Liver (tissue), 9 donors: ENCODE results near the gene HSPB9. TPM values are rescaled to one million over a fixed set of nuclear protein-coding genes. Genes with fewer than 3 reads are reported as not detected.

Source experiments
- DNase-seq: peaks from one replicate; pipeline ENCODE4 v3.0.0-alpha.2; 2017; ENCODE audit warnings: low spot score
- H3K27ac ChIP-seq, 2 donors: one replicate each; pipeline ENCODE4 v1.7.0; 2013; ENCODE audit warnings: inconsistent platforms in 2 of 2, low read length in 2 of 2, control low read depth in 1 of 2, low read depth in 1 of 2, mild to moderate bottlenecking in 1 of 2
- H3K27me3 ChIP-seq, 4 donors: one replicate each; pipeline versions ENCODE4 v1.6.1 to v1.7.0; 2013; ENCODE audit warnings: low read length in 3 of 4, inconsistent platforms in 1 of 4, mild to moderate bottlenecking in 1 of 4, moderate library complexity in 1 of 4; ENCODE audit not compliant: control insufficient read depth in 4 of 4, insufficient read depth in 4 of 4
- H3K36me3 ChIP-seq, 4 donors: one replicate each; pipeline versions ENCODE4 v1.6.1 to v1.7.0; 2013; ENCODE audit warnings: low read length in 3 of 4, mild to moderate bottlenecking in 3 of 4, low read depth in 1 of 4, moderate library complexity in 1 of 4; ENCODE audit not compliant: control insufficient read depth in 4 of 4, insufficient read depth in 3 of 4
- H3K4me1 ChIP-seq, 4 donors: one replicate each; pipeline versions ENCODE4 v1.6.1 to v1.7.0; 2013; ENCODE audit warnings: low read length in 3 of 4, mild to moderate bottlenecking in 3 of 4, moderate library complexity in 1 of 4; ENCODE audit not compliant: control insufficient read depth in 4 of 4, insufficient read depth in 4 of 4
- H3K4me3 ChIP-seq, 3 donors: one replicate each; pipeline versions ENCODE4 v1.6.1 to v1.7.0; 2013; ENCODE audit warnings: low read length in 3 of 3, control low read depth in 1 of 3, low read depth in 1 of 3, mild to moderate bottlenecking in 1 of 3
- H3K9ac ChIP-seq, 2 donors: one replicate each; pipeline ENCODE4 v1.7.0; 2013; ENCODE audit warnings: low read length in 2 of 2, mild to moderate bottlenecking in 2 of 2, moderate library complexity in 2 of 2, control low read depth in 1 of 2, low read depth in 1 of 2
- H3K9me3 ChIP-seq, 4 donors: one replicate each; pipeline versions ENCODE4 v1.6.1 to v1.7.0; 2013; ENCODE audit warnings: low read length in 3 of 4; ENCODE audit not compliant: control insufficient read depth in 4 of 4
- EGR1 ChIP-seq, 2 donors: IDR thresholded peaks; 2 replicates each; pipeline ENCODE4 v1.6.1; 2016 to 2018; ENCODE audit warnings: antibody characterized with exemption in 2 of 2, low read depth in 2 of 2
- FOXA1 ChIP-seq: IDR thresholded peaks from 2 replicates; pipeline ENCODE4 v1.6.1; 2016; ENCODE audit warnings: antibody characterized with exemption
- FOXA2 ChIP-seq: IDR thresholded peaks from 2 replicates; pipeline ENCODE4 v1.6.1; 2016; ENCODE audit warnings: antibody characterized with exemption
- GABPA ChIP-seq, 2 donors: IDR thresholded peaks in 1 of 2; conservative IDR thresholded peaks in 1 of 2; 2 replicates each; pipeline ENCODE4 v1.6.1; 2016; ENCODE audit warnings: antibody characterized with exemption in 2 of 2, mild to moderate bottlenecking in 1 of 2, moderate library complexity in 1 of 2
- HNF4A ChIP-seq, 2 donors: conservative IDR thresholded peaks; 2 replicates each; pipeline ENCODE4 v1.6.1; 2016; ENCODE audit warnings: antibody characterized with exemption in 2 of 2, mild to moderate bottlenecking in 2 of 2
- HNF4G ChIP-seq: IDR thresholded peaks from 2 replicates; pipeline ENCODE4 v1.6.1; 2016; ENCODE audit warnings: antibody characterized with exemption
- JUND ChIP-seq, 2 donors: IDR thresholded peaks; 2 replicates each; pipeline ENCODE4 v1.6.1; 2016; ENCODE audit warnings: antibody characterized with exemption in 2 of 2
- NR2F2 ChIP-seq: IDR thresholded peaks from 2 replicates; pipeline ENCODE4 v1.6.1; 2016; ENCODE audit warnings: antibody characterized with exemption
- RAD21 ChIP-seq, 2 donors: IDR thresholded peaks; 2 replicates each; pipeline ENCODE4 v1.6.1; 2016; ENCODE audit warnings: antibody characterized with exemption in 2 of 2, mild to moderate bottlenecking in 2 of 2
- RXRA ChIP-seq, 2 donors: IDR thresholded peaks; 2 replicates each; pipeline ENCODE4 v1.6.1; 2017 to 2018; ENCODE audit warnings: antibody characterized with exemption in 2 of 2, mild to moderate bottlenecking in 1 of 2
- SP1 ChIP-seq: IDR thresholded peaks from 2 replicates; pipeline ENCODE4 v1.6.1; 2018; ENCODE audit warnings: antibody characterized with exemption, mild to moderate bottlenecking
- TAF1 ChIP-seq: conservative IDR thresholded peaks from 2 replicates; pipeline ENCODE4 v1.6.1; 2016; ENCODE audit warnings: antibody characterized with exemption, mild to moderate bottlenecking
- YY1 ChIP-seq: IDR thresholded peaks from 2 replicates; pipeline ENCODE4 v1.6.1; 2016; ENCODE audit warnings: antibody characterized with exemption, mild to moderate bottlenecking
- WGBS: extraction: QIAGEN DNeasy Blood & Tissue Kit; methylation state at CpG from one replicate; pipeline ENCODE4 v1.1.7; 2013; 5-methylcytosine and 5-hydroxymethylcytosine counted together
- polyA plus RNA-seq, 2 donors: library from polyadenylated mRNA; stranded (reverse) in 1 of 2; unstranded in 1 of 2; fragments of 200-250 nt in 1 of 2; fragments of >200 nt in 1 of 2; fragmentation: Nextera tagmentation in 1 of 2; extraction: Ambion mirVana in 1 of 2; gene quantifications; one replicate each; pipeline versions ENCODE4 v1.2.1 to v1.2.3, GENCODE V29; 2013 to 2015
- total RNA-seq, 2 donors: library from RNA; depleted of rRNA; stranded (reverse); fragments of >200 nt; gene quantifications; one replicate each; pipeline ENCODE4 v1.2.3, GENCODE V29; 2014
- TF ChIP-seq, protein P1 (sequence below): fragments of 150-350 bp; IDR thresholded peaks from 2 replicates; pipeline ENCODE4 v1.5.1; 2017; ENCODE audit warnings: improper control_type of control experiment, low read depth, low read length; ENCODE audit not compliant: missing input control
- TF ChIP-seq, protein P2 (sequence below): IDR thresholded peaks from 2 replicates; pipeline ENCODE4 v1.6.1; 2016; ENCODE audit warnings: antibody characterized with exemption
- TF ChIP-seq, protein P3 (sequence below): IDR thresholded peaks from 2 replicates; pipeline ENCODE4 v1.6.1; 2016; ENCODE audit warnings: antibody characterized with exemption
- TF ChIP-seq, protein P4 (sequence below): IDR thresholded peaks from 2 replicates; pipeline ENCODE4 v1.6.1; 2016; ENCODE audit warnings: antibody characterized with exemption, mild to moderate bottlenecking
- donor health status: healthy.
- donor health status: healthy.
- donor health status: healthy.
- donor health status: healthy.
- donor health status: healthy.

Gene HSPB9
- total and polyA plus RNA-seq, 4 donors, result 0.17 to 4.0 (median 0.56) TPM

DNA sequence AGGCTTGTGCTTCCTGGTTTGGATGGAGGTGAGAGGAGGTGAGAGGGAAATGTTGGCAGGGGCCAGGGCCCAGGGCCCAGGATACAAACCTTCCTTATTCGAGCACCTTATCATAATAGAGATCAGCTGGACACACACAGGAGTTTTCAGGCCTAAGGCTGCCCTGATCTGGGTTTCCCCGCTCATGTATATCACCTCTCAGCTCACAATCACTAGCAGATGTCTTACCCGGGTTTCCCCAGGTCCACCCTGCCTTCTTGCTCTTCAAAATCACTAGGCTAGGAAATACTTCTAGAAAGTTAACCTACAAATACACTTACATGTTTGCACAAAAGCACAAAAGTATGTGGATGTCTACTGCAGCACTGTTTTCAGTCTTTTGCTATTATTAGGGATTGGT is 4.2 kb downstream of the HSPB9 start:
- Histone ChIP-seq H3K9ac (no peak overlapping the region), H3K36me3 (peaks cover 14 to 46% (median 40%) of the 10 kb centered on the region in 4 donors), H3K4me3 (no peak overlapping the region), H3K9me3 (no peaks in the 10 kb centered on the region), H3K27ac (no peak overlapping the region), H3K27me3 (no peaks in the 10 kb centered on the region), H3K4me1 (peaks cover 2 to 19% (median 11%) of the 10 kb centered on the region in 4 donors)
- TF ChIP-seq, protein P1, sequence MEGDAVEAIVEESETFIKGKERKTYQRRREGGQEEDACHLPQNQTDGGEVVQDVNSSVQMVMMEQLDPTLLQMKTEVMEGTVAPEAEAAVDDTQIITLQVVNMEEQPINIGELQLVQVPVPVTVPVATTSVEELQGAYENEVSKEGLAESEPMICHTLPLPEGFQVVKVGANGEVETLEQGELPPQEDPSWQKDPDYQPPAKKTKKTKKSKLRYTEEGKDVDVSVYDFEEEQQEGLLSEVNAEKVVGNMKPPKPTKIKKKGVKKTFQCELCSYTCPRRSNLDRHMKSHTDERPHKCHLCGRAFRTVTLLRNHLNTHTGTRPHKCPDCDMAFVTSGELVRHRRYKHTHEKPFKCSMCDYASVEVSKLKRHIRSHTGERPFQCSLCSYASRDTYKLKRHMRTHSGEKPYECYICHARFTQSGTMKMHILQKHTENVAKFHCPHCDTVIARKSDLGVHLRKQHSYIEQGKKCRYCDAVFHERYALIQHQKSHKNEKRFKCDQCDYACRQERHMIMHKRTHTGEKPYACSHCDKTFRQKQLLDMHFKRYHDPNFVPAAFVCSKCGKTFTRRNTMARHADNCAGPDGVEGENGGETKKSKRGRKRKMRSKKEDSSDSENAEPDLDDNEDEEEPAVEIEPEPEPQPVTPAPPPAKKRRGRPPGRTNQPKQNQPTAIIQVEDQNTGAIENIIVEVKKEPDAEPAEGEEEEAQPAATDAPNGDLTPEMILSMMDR, result no peak
- TF ChIP-seq, protein P2, sequence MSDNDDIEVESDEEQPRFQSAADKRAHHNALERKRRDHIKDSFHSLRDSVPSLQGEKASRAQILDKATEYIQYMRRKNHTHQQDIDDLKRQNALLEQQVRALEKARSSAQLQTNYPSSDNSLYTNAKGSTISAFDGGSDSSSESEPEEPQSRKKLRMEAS, result no peak
- TF ChIP-seq EGR1 (IDR thresholded peaks at IDR 0.05; ENCODE audit: low read depth in 2 of 2) (no peak), SP1 (no peak), YY1 (no peak), JUND (IDR thresholded peaks at IDR 0.05) (no peak), NR2F2 (no peak), GABPA (IDR thresholded peaks at IDR 0.05 in 1 of 2, conservative IDR thresholded peaks at IDR 0.05 in 1 of 2) (no peak), HNF4A (conservative IDR thresholded peaks at IDR 0.05) (no peak), FOXA2 (no peak), RAD21 (IDR thresholded peaks at IDR 0.05) (no peak), RXRA (IDR thresholded peaks at IDR 0.05) (no peak)
- TF ChIP-seq, protein P3, sequence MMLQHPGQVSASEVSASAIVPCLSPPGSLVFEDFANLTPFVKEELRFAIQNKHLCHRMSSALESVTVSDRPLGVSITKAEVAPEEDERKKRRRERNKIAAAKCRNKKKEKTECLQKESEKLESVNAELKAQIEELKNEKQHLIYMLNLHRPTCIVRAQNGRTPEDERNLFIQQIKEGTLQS, result no peak
- TF ChIP-seq, protein P4, sequence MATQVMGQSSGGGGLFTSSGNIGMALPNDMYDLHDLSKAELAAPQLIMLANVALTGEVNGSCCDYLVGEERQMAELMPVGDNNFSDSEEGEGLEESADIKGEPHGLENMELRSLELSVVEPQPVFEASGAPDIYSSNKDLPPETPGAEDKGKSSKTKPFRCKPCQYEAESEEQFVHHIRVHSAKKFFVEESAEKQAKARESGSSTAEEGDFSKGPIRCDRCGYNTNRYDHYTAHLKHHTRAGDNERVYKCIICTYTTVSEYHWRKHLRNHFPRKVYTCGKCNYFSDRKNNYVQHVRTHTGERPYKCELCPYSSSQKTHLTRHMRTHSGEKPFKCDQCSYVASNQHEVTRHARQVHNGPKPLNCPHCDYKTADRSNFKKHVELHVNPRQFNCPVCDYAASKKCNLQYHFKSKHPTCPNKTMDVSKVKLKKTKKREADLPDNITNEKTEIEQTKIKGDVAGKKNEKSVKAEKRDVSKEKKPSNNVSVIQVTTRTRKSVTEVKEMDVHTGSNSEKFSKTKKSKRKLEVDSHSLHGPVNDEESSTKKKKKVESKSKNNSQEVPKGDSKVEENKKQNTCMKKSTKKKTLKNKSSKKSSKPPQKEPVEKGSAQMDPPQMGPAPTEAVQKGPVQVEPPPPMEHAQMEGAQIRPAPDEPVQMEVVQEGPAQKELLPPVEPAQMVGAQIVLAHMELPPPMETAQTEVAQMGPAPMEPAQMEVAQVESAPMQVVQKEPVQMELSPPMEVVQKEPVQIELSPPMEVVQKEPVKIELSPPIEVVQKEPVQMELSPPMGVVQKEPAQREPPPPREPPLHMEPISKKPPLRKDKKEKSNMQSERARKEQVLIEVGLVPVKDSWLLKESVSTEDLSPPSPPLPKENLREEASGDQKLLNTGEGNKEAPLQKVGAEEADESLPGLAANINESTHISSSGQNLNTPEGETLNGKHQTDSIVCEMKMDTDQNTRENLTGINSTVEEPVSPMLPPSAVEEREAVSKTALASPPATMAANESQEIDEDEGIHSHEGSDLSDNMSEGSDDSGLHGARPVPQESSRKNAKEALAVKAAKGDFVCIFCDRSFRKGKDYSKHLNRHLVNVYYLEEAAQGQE, result no peak
- 85% methylated on average over 3 of the region's 3 CpGs for WGBS
- DNase-seq, result no peak

DNA sequence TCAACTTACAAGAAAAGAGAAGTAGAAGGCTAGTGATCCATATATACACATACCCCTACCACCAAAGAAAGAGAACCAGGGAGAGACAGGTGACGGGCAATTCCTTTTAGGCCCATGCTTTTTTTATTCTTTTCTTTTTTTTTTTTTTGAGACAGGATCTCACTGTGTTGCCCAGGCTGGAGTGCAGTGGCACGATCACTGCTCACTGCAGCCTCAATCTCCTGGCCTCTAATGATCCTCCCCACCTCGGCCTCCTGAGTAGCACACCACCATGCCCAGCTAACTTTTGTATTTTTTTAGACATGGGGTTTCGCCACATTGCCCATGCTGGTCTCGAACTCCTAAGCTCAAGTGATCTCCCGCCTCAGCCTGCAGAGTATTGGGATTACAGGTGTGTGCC is 4.8 kb downstream of the HSPB9 start:
- H3K36me3 ChIP-seq, result peaks cover 14 to 46% (median 40%) of the 10 kb centered on the region in 4 donors
- H3K4me3 ChIP-seq, result no peak overlapping the region
- no peaks in the 10 kb centered on the region for H3K9me3 ChIP-seq
- H3K27ac ChIP-seq, result no peak overlapping the region
- H3K4me1 ChIP-seq, result peaks cover 0 to 14% (median 6%) of the 10 kb centered on the region in 4 donors
- no peak for DNase-seq
- TF ChIP-seq TAF1 (no peak), FOXA1 (no peak), RAD21 (IDR thresholded peaks at IDR 0.05) (no peak), JUND (IDR thresholded peaks at IDR 0.05) (no peak), YY1 (no peak), FOXA2 (no peak), GABPA (IDR thresholded peaks at IDR 0.05 in 1 of 2, conservative IDR thresholded peaks at IDR 0.05 in 1 of 2) (no peak), HNF4G (no peak), NR2F2 (no peak), HNF4A (conservative IDR thresholded peaks at IDR 0.05) (no peak), RXRA (IDR thresholded peaks at IDR 0.05) (no peak)
- TF ChIP-seq, protein P1, result no peak
- 94% methylated on average over 6 of the region's 6 CpGs for WGBS
- no peaks in the 10 kb centered on the region for H3K27me3 ChIP-seq
- H3K9ac ChIP-seq, result no peak overlapping the region
